Measurements from ENCODE around the gene PTGDR2.

The PTGDR2 gene

GRCh38 chr11:60809249-60809648 lies 46.5 kb downstream of the PTGDR2 start:
- DNase-seq = no peak

GRCh38 chr11:60803273-60803936 lies 52.3 kb downstream of the PTGDR2 start:
- DNase-seq = no peak

GRCh38 chr11:60801194-60801593 lies 54.6 kb downstream of the PTGDR2 start:
- no peak for DNase-seq

Data from T-helper 9 cell (primary cell).